GM21381 (cell line): ENCODE measurements around the gene MBNL2.
"Not testable (repeated sequence)": the region's sequence is repeated elsewhere in the genome, so short reads cannot be mapped to it uniquely, and the experiment has no call there.

Experiments
- ATAC-seq: cut with Tn5 transposase; IDR thresholded peaks from one replicate; pipeline ENCODE4 v1.9.1; 2021; ENCODE audit warnings: mild to moderate bottlenecking, moderate library complexity; ENCODE audit not compliant: unreplicated experiment

The MBNL2 gene

DNA sequence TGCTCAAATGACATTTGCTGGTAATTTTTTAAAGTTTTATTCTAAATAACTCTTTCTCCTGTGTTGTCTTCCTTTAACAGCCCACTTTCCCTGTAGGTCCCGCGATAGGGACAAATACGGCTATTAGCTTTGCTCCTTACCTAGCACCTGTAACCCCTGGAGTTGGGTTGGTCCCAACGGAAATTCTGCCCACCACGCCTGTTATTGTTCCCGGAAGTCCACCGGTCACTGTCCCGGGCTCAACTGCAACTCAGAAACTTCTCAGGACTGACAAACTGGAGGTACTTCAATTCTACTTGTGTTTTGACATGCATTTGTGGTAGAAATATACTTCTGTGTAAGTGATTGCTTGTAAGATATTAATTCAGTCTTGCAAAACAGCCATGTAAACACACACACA is 120.8 kb downstream of the MBNL2 start:
- ATAC-seq, result no peak

DNA sequence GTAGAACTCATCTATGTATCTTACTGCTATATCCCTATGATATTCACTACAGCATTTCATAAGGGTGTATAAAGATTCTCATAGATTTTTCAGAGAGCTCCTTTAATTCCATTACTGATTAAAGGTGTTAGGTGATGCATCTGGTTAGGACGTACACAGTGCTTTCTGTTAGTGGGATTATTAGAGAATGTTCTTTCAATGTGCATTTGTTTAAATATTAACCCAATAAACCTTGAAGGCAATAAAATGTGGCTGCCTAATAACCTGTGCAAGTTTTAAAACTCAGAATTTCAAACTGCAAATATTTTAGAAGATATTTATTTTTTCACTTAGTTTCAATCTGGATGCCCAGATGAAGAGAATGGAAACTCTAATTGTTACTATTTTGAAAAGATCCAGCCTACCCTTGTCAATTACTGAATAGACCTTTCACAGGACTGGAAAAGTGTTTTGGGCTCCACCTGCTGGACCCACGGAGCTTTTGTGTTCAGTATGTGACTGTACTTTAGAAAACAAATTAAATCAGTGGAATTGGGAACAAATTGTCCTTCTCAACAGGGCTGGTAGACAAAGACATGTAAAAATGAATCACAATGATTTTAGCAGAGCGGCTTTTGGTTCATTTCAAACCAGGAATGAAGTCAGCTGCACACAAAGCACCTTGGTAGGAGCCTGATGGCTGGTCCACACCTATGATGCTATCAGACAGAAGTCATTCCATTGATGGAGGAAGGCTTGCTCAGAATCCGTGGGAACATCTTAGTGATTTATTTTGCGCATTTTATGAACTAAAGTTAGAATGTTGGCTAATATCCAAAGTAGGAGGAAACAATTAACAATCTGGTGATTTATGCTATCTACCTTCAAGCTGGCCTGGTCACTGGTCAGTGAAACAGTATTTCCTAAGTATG is 122.4 kb downstream of the MBNL2 start:
- peak; percentile 61 for ATAC-seq

GRCh38 chr13:97346097-97346496 is 124.0 kb downstream of the MBNL2 start:
- no peak for ATAC-seq

DNA sequence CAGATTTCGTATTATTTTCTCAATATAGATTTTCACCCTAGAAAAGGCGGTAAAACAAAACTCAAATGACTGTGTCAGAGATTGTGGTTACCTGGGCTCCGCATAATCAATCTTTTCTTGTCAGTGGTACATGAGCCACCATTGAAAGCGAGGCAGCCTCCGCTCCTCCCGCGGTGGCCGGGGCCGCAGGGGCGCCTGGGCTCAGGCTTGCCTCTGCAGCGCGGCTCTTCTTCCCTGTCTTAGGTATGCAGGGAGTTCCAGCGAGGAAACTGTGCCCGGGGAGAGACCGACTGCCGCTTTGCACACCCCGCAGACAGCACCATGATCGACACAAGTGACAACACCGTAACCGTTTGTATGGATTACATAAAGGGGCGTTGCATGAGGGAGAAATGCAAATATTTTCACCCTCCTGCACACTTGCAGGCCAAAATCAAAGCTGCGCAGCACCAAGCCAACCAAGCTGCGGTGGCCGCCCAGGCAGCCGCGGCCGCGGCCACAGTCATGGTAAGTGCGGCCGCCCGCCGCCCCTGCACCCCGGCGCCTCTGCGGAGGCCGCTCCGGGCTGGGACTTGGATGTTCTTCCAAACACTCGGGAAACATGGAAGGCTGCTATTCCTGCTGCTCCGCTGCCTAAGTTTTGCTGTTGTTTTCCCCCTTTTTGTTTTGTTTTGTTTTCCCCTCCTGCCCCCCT is 124.6 kb downstream of the MBNL2 start:
- no peak for ATAC-seq

DNA sequence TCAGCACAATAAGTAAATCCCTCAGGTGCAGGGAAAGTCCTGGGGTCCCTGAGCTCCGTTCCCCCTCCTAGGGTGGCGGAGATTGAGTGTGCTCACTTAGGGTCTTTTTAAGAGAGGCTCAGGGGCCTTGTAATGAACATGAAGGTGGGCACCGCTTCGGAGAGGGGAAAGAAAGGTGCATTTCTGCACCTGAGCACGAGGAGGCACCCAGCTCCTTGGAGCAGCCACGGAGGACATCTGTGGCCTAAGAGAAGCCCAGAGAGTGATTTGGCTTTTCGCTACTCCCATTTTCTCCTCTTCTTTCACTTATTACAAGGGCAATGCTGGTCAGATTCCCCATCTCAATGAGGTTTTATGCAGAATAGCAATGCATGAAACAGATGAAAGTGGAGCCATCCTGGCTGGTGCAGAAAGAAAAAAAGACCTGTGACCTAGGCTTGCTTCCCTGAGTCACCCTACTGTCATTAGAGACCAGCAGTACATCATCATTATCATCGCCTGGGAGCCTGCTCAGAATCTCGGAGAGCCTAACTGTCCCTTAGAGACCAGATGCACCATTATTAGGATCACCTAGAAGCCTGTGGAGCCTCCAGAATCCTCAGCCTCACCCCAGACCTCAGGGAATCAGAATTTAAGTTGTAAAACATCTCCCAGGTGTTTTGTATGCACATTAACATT is 125.3 kb downstream of the MBNL2 start:
- ATAC-seq, result no peak

DNA sequence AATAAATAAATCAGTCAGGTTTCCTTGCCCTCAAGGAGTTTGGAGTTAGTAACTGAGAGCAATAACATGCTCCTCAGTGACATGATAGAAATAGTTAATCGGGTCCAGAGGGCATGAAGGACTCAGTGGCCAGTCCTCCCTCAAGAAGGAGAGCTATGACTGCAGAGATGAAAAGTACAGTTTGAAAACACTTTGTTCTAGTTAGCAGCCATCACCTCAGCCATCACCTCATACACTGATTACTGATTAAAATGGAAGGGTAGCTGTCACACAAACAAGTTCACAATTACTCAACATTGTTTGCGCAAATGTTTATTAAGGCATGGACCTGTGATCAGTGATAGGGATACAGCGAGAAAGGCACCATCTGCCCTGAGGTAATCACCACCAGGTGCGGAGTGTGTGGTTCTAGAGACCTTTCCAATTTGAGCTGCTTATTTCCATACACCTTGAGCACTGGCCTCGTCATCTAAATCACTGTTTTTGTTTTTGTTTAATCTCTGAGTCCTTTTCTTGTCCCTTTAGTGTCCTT is 126.5 kb downstream of the MBNL2 start:
- no peak for ATAC-seq

- not testable (repeated sequence) for ATAC-seq
Observed at GRCh38 chr13:97352012-97352411, 129.9 kb downstream of the MBNL2 start.

- no peak for ATAC-seq
Observed at GRCh38 chr13:97352815-97353214, 130.7 kb downstream of the MBNL2 start.

DNA sequence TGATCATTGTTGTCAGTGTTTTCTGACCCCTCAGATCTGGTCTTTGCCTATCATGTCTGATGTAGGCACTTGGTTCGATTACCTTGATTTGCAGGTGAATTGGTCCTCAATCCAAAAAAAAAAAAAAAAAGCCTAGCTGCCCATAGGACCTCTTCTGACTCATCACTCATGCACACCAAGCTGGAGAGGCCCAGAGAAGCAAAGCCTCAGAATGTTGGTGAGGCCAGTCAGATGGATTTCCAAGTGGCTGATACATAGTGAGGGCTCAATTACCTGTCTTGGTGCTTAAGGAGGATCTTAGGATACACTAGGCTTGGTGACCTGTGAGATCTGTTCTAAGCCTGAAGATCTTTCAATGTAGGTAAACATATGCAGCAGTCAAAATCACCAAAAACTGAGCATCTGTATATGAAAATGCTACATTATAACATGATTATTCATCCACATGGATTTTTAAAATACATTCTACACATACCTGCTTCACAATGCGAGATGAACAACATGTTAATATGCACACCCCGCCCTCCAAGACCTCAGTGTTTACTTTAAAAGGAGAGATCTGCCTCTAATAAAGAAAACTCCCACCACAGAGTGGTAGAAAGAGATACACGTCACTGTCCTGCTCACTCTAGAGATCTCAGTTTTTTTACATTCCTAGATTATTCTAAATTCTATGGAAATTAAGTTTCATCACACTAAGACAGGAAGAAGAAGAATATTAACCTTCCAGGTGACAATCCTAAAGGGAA is 132.0 kb downstream of the MBNL2 start:
- ATAC-seq, result no peak

GRCh38 chr13:97354808-97355207 is 132.7 kb downstream of the MBNL2 start:
- ATAC-seq, result no peak

DNA sequence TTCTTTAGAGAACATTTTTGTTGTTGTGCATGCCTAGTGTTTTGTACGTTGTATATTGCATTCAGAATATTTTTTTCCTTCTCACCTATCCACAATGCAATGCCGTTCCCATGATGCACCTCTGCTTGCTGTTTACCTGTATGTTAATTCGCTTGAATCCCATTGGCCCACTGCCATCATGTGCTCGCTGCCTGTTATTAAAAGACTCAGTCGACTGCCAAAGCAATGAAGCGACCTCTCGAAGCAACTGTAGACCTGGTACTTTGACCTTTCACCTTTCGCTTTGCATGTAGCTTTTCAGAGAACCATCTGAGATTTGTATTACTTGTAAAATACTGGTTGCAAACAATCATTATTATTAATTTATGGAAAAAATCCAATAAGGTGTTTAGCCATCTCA is 134.5 kb downstream of the MBNL2 start:
- ATAC-seq, result no peak

DNA sequence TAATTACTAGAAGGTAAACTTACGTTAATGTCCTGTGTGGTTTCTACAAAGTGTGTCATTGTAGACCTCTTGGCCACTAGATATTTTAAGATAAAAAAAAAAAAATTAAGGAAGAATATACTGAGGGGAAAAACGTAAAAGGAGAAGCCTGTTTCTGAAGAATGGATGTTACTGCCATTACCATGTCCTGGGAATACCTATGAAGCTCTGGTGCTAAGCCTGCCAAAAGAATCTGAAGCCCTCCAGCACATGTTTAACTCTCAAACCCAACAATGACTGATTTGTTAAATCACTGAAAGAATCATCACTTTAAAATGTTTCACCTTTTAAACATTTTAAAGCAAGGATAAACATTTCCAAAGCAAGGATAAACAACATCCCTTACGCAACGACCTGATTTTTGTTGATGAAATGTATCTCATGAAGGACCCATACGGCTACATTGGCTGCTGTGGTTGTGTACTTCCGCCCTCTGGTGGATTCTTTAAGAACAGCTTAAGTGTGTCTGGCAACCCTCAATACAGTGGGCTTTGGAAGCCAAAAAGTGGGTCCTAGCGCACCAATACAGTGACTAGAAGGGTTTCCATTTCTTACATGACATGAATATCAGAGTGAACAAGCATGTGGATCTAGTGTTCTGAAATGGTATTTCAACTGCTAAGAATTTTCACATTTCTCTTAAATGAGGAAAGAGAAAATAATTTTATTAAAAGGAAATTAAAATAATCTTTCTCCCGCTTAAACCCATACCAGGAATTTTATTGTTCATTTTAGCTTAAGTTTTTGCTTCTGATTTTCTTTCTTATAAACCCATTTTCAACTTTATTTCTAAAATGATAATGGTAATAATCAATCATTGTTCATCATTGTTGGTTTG is 137.3 kb downstream of the MBNL2 start:
- peak; percentile 95 for ATAC-seq

GRCh38 chr13:97360610-97361009 is 138.5 kb downstream of the MBNL2 start:
- ATAC-seq, result no peak

GRCh38 chr13:97364031-97364430 is 141.9 kb downstream of the MBNL2 start:
- ATAC-seq, result no peak

GRCh38 chr13:97364827-97365226 is 142.7 kb downstream of the MBNL2 start:
- ATAC-seq, result no peak

- ATAC-seq, result no peak
Observed at GRCh38 chr13:97366172-97366688, 144.1 kb downstream of the MBNL2 start.

DNA sequence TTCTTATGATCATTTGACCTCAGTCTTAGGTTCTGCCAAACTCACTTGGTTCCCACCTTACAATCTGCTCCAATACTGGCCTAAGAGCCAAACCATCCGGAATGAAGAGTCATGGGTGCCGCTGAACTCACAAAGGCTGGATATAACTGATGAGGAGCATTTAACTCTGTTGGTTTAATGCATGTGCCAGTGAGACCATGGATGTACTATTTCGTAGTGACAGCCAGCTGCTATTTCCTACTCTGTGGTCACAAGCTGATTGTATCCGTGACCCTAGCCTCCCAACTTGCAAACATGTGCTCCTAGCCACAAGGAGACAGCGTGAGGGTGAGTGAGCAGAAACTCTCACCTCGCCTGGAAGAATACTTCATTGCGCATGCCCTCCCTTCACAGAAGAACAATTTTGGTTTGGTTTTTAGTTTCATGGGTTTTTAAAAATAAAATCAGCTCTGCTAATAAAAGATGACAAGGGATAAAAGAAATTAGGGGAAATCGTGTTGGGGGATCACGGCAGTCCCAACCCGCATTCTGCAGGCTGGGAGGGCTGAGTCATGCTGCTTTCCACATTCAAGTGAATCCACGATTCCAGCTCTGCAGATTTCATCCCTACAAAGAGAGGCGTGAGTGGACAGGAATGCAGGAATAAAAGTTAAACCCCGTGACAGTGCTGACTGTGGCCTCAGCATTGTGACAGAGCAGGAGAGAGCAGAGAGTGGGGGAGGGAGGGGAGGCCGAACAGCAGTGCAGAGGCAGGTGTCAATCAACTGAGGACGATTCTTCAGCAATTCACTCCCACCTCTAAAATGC is 145.1 kb downstream of the MBNL2 start:
- ATAC-seq, result no peak

- ATAC-seq, result peak; percentile 73
Observed at GRCh38 chr13:97369261-97369893, 147.2 kb downstream of the MBNL2 start.
